Rectal smooth muscle tissue (tissue), 1 donor: ENCODE measurements around the gene KRTAP9-7.

Experiments
- H3K27ac ChIP-seq: one replicate; pipeline ENCODE4 v1.7.0; 2013; ENCODE audit warnings: low read depth, low read length, inconsistent platforms
- H3K27me3 ChIP-seq: one replicate; pipeline ENCODE4 v1.7.0; 2013; ENCODE audit warnings: low read length; ENCODE audit not compliant: control insufficient read depth, insufficient read depth
- H3K36me3 ChIP-seq: one replicate; pipeline ENCODE4 v1.7.0; 2013; ENCODE audit warnings: low read length; ENCODE audit not compliant: control insufficient read depth, insufficient read depth
- H3K4me1 ChIP-seq: one replicate; pipeline ENCODE4 v1.7.0; 2013; ENCODE audit warnings: low read length; ENCODE audit not compliant: control insufficient read depth, insufficient read depth
- H3K4me3 ChIP-seq: one replicate; pipeline ENCODE4 v1.7.0; 2013; ENCODE audit warnings: low read length
- H3K9ac ChIP-seq: one replicate; pipeline ENCODE4 v1.7.0; 2013; ENCODE audit warnings: low read length

KRTAP9-7 gene

DNA sequence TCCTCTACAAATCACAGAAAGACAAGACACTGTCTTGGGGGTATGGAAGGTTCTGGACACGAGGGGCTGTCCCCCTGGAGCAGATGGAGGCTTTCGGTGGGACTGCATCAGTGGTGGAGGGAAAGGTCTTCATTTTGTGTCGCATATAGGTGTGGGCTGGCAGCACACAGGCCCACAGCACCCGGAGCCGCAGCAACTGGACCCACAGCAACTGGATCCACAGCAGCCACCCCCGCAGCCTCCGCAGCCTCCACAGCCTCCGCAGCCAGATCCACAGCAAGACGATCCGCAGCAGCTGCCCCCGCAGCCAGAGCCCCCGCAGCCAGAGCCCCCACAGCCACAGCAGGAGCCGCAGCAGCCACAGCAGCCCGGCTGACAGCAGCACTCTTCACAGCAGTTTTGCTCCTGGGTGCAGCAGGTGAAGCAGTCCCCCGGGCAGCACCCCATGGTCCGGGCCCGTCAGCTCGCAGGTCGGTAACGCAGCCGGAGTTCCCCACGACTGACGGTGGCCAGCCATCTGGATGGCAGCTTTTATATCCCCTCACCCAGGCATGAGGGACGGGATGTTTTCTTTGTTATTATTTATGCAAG lies 39.8 kb downstream of the KRTAP9-7 start, which contains the start of gene KRTAP17-1:
KRTAP17-1 (minus strand) TSS at position 507 of the 591 bp plus-strand sequence; CDS start at position 447, 60 bp downstream.
- Histone ChIP-seq H3K9ac (no peak within 1 kb of the TSS), H3K4me1 (no peaks in the 10 kb centered on the region), H3K27me3 (no peaks in the 10 kb centered on the region), H3K4me3 (no peak within 1 kb of the TSS), H3K36me3 (no peaks in the 10 kb centered on the region), H3K27ac (no peak within 1 kb of the TSS)

DNA sequence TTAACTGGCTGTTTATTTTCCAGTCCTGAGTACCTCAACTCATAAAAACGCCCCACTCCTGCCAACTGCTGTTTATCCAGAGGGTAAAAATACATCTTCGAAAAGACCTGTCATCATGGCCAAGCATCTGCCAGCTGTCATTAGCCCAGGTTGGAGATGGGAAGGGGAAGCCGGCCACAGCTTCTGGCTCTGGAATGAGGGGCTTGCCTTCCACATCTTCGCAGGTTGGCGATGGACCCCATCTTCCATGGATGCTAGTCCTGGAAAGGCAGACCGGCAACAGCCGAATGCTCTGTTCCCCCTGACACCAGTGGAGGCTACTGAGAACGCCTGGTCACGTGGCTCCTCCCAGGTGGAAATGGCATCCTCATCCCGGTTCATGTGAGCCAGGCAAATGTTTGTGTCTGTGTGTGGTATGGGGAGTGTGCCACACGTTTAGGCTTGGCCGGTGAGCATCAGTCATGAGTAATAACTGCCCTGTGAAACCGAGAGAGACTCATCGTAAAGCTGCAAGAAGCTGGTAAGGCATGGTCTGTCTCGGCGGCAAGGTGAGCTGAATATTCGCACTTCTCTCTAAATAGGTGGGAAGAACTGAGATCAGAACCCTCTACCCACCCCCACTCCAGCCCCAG lies 40.4 kb downstream of the KRTAP9-7 start:
- H3K27ac ChIP-seq = no peak overlapping the region
- H3K9ac ChIP-seq = no peak overlapping the region
- H3K36me3 ChIP-seq = no peaks in the 10 kb centered on the region
- H3K4me3 ChIP-seq = no peak overlapping the region
- no peaks in the 10 kb centered on the region for H3K4me1 ChIP-seq
- H3K27me3 ChIP-seq = no peaks in the 10 kb centered on the region

DNA sequence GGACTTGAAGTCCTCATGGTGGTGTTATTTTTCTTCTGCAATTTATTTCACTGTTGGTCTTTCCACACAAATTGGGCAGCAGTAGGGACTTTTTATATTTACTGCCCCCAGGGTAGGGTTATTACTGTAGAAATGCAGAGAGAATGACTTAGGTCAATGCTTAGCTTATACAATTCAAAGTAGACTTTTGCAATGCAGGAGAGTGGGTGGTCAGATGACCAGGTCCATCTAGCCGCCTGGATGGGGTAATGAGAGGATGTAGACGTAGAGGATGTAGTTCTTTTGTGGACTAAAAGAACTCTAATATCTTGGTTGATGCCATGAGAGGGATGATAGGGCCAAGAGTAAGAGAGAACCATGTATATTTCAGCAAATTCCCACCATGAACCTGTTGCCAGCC lies 42.7 kb downstream of the KRTAP9-7 start:
- Histone ChIP-seq H3K27ac (no peak overlapping the region), H3K27me3 (no peaks in the 10 kb centered on the region), H3K4me1 (no peaks in the 10 kb centered on the region), H3K9ac (no peak overlapping the region), H3K36me3 (no peaks in the 10 kb centered on the region), H3K4me3 (no peak overlapping the region)

- no peak overlapping the region for H3K4me3 ChIP-seq
- H3K36me3 ChIP-seq = no peaks in the 10 kb centered on the region
- H3K27me3 ChIP-seq = no peaks in the 10 kb centered on the region
- no peaks in the 10 kb centered on the region for H3K4me1 ChIP-seq
- H3K27ac ChIP-seq = no peak overlapping the region
- no peak overlapping the region for H3K9ac ChIP-seq
Measured at GRCh38 chr17:41322094-41322902, 46.8 kb downstream of the KRTAP9-7 start.

DNA sequence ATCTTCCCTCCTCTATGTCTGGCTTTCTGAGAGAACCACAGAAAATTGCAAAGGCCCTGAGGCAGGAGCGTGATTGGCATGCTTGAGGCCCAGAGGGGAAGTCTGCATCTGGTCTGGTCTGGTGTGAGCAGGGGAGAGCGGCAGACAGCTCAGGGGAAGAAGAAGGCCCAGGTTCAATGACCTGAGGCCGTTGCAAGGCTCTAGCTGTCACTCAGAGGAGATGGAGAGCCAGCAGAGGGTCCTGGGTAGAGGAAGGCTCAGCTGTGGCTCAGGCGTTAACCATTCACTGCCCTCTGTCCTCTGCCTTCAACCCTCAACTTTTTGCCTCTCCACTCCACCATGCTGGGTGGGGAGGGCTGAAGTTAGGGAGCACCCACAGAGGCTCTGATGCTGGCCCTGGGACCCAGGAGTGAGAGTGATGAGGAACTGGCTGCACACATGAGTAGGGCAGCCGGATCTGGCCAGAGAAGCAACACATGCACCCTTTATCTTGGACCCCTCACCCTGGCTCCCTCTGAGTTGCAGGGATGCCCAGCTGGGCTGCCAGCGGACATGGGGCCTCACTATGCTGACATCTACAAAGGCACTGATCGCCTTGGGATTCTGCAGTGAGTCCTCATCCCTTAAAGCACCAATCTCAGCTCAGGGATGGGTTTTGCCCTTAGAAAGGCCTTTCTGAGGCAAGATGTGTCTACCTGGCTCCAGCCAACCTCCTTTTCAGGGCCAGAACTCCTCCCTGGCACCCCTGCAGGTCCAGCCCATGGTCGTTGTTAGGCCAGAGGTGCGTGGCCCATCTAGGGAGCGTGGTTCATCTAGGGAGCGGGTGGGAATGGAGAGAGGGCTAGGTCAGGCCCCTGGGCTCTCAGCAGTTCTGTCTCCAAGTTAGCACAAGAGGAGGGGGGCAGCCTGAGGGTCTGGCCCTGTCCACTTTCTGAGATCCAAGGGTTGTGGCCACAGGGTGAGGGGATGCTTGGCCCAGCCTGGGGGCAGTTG lies 47.7 kb downstream of the KRTAP9-7 start:
- Histone ChIP-seq H3K4me3 (no peak overlapping the region), H3K9ac (no peak overlapping the region), H3K36me3 (no peaks in the 10 kb centered on the region), H3K4me1 (no peaks in the 10 kb centered on the region), H3K27me3 (no peaks in the 10 kb centered on the region), H3K27ac (no peak overlapping the region)

- peaks cover 4% of the 10 kb centered on the region for H3K27me3 ChIP-seq
- H3K27ac ChIP-seq = no peak overlapping the region
- no peaks in the 10 kb centered on the region for H3K36me3 ChIP-seq
- no peak overlapping the region for H3K4me3 ChIP-seq
- no peaks in the 10 kb centered on the region for H3K4me1 ChIP-seq
- H3K9ac ChIP-seq = no peak overlapping the region
Measured at GRCh38 chr17:41324180-41325075, 48.9 kb downstream of the KRTAP9-7 start.

- Histone ChIP-seq H3K9ac (no peak overlapping the region), H3K27ac (no peak overlapping the region), H3K4me3 (no peak overlapping the region), H3K27me3 (peaks cover 4% of the 10 kb centered on the region), H3K4me1 (no peaks in the 10 kb centered on the region), H3K36me3 (no peaks in the 10 kb centered on the region)
Measured at GRCh38 chr17:41325126-41325525, 49.6 kb downstream of the KRTAP9-7 start.

GRCh38 chr17:41325611-41326010 lies 50.1 kb downstream of the KRTAP9-7 start:
- peaks cover 4% of the 10 kb centered on the region for H3K27me3 ChIP-seq
- no peak overlapping the region for H3K27ac ChIP-seq
- H3K9ac ChIP-seq = no peak overlapping the region
- no peaks in the 10 kb centered on the region for H3K4me1 ChIP-seq
- H3K36me3 ChIP-seq = no peaks in the 10 kb centered on the region
- H3K4me3 ChIP-seq = no peak overlapping the region
